Peyer's patch (tissue), 4 donors: ENCODE results near the gene DNMT3A.

Source experiments
- POLR2A ChIP-seq, 2 donors: fragments of 450-650 bp; IDR thresholded peaks; one replicate each; pipeline ENCODE4 v1.5.1; 2017; ENCODE audit warnings: antibody characterized with exemption in 2 of 2, mild to moderate bottlenecking in 2 of 2, moderate library complexity in 2 of 2
- TF ChIP-seq, protein P1 (sequence below), 6 experiments: fragments of 450-650 bp in 4 of 6; fragments of 200-600 bp in 2 of 6; sonication (generic) in 1 of 6; IDR thresholded peaks; one replicate each; pipeline ENCODE4 v1.5.1; 2017 to 2019; ENCODE audit warnings: antibody characterized with exemption in 6 of 6, mild to moderate bottlenecking in 3 of 6, moderate library complexity in 1 of 6

DNA sequence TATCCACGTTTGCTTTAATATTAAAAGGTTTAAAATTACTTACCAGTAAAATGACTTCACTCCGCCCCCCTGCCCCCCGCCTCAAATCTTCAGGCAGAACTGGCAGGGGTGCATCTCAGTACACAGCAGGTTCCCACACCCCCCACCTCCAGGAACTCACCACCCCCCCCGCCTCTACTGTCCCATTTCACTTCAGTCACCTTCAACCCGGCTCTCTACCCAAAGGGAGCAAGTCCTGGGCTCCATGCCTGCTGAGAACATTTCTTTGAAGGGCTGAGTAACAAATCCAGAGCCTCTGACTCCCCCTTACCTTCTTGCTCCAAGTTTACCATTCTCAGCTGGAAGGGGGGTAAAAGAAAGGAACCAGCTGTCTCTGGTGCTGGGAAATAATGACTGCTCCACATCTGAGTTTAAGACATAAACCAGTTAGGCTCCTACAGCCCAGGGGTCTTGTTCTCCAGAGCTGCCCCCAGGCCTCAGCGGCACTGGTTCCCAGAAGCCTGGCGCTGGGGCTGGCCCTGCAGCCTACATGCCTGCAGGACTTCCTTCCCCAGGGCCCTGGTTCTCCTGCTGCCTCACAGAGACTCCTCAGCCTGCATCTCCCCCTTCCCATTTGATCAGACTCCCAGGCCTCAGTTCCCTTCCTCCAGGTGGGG is 42.8 kb downstream of the DNMT3A start:
- TF ChIP-seq, protein P1, sequence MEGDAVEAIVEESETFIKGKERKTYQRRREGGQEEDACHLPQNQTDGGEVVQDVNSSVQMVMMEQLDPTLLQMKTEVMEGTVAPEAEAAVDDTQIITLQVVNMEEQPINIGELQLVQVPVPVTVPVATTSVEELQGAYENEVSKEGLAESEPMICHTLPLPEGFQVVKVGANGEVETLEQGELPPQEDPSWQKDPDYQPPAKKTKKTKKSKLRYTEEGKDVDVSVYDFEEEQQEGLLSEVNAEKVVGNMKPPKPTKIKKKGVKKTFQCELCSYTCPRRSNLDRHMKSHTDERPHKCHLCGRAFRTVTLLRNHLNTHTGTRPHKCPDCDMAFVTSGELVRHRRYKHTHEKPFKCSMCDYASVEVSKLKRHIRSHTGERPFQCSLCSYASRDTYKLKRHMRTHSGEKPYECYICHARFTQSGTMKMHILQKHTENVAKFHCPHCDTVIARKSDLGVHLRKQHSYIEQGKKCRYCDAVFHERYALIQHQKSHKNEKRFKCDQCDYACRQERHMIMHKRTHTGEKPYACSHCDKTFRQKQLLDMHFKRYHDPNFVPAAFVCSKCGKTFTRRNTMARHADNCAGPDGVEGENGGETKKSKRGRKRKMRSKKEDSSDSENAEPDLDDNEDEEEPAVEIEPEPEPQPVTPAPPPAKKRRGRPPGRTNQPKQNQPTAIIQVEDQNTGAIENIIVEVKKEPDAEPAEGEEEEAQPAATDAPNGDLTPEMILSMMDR (IDR thresholded peaks at IDR 0.05): no peak
- TF ChIP-seq POLR2A (IDR thresholded peaks at IDR 0.05): no peak
